Activated effector memory CD4-positive, alpha-beta T cell treated with anti-CD3 and anti-CD28 coated beads, Interleukin-2, amount 50 U/mL, for 16 hours (primary cell): Measurements from ENCODE around the gene CLEC19A.

Experiments
- DNase-seq: peaks from one replicate; pipeline ENCODE4 v3.0.0-alpha.2; 2020

CLEC19A gene

GRCh38 chr16:19330841-19331397 is 45.4 kb downstream of the CLEC19A start:
- DNase-seq = no peak

- no peak for DNase-seq
These were observed 46.3 kb downstream of the CLEC19A start for GRCh38 chr16:19331794-19332193.

GRCh38 chr16:19338335-19338734 is 52.8 kb downstream of the CLEC19A start:
- no peak for DNase-seq

- no peak for DNase-seq
These were observed 58.8 kb downstream of the CLEC19A start for GRCh38 chr16:19344224-19344801.

GRCh38 chr16:19344980-19345379 is 59.4 kb downstream of the CLEC19A start:
- no peak for DNase-seq

GRCh38 chr16:19346335-19346922 is 60.9 kb downstream of the CLEC19A start:
- DNase-seq = no peak

- DNase-seq = no peak
These were observed 62.6 kb downstream of the CLEC19A start for GRCh38 chr16:19348125-19348524.

GRCh38 chr16:19348578-19349315 is 63.2 kb downstream of the CLEC19A start:
- DNase-seq = no peak

- DNase-seq = no peak
These were observed 68.8 kb downstream of the CLEC19A start for GRCh38 chr16:19354371-19354770.

GRCh38 chr16:19356024-19356952 is 70.8 kb downstream of the CLEC19A start:
- DNase-seq = no peak

- DNase-seq = no peak
These were observed 74.0 kb downstream of the CLEC19A start for GRCh38 chr16:19359556-19359955.
